Measurements from ENCODE around the gene DLGAP3. TPM values are rescaled to one million over a fixed set of nuclear protein-coding genes. Genes with fewer than 3 reads are reported as not detected.

Gene DLGAP3
- total RNA-seq, 1 experiment from 2014 or later: 1.0 TPM

DNA sequence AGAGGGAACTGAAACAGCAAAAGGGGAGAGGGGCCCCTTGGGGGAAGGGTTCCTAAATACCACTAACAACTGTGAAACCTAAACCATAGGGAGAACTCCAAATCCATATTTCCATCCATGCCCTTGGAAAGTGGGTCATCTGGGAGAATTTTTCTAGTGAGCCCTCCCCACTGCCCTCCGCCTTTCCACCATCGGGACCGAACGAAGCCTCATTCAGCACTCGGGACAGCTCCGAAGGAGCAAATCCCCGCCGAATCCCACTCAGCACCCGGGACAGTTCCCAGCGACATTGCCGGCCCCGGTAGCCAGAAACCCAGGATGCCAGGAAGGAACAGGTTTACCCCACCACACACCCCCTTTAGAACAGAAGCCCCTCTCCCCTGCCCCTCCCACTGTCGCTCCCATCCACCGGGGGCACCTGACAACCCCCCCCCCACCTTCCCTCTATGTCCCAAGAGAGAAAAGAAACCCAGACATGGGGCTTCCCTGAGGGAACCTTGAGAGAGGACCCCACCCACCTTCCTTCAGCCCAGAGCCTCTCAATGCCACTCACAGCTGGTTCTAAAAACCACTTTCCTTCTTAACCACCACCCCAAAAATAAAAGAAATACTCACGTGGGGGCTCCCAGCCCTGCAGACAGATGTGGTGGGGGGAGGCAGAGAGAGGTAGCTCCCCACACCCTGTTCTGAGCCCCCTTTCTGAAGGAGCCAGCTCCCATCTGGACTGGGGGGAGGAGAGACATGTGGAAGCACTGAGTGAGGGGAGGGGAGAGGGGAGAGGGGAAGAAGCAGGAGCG is 4.5 kb downstream of the DLGAP3 start:
- peak; percentile 81 for DNase-seq
- Mint-ChIP-seq H3K4me1 (ENCODE audit: low read depth, unreplicated experiment) (peaks cover 9% of the 10 kb centered on the region), H3K27me3 (ENCODE audit: unreplicated experiment) (peaks cover 95% of the 10 kb centered on the region), H3K4me3 (ENCODE audit: low read depth, unreplicated experiment) (no peak overlapping the region), H3K9me3 (ENCODE audit: low read depth, unreplicated experiment) (no peaks in the 10 kb centered on the region), H3K36me3 (ENCODE audit: insufficient read depth, unreplicated experiment) (no peaks in the 10 kb centered on the region), H3K27ac (ENCODE audit: unreplicated experiment) (no peak overlapping the region)
- TF ChIP-seq, protein P1, sequence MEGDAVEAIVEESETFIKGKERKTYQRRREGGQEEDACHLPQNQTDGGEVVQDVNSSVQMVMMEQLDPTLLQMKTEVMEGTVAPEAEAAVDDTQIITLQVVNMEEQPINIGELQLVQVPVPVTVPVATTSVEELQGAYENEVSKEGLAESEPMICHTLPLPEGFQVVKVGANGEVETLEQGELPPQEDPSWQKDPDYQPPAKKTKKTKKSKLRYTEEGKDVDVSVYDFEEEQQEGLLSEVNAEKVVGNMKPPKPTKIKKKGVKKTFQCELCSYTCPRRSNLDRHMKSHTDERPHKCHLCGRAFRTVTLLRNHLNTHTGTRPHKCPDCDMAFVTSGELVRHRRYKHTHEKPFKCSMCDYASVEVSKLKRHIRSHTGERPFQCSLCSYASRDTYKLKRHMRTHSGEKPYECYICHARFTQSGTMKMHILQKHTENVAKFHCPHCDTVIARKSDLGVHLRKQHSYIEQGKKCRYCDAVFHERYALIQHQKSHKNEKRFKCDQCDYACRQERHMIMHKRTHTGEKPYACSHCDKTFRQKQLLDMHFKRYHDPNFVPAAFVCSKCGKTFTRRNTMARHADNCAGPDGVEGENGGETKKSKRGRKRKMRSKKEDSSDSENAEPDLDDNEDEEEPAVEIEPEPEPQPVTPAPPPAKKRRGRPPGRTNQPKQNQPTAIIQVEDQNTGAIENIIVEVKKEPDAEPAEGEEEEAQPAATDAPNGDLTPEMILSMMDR (IDR thresholded peaks at IDR 0.05; ENCODE audit: unreplicated experiment): no peak
- BruUV-seq (replicated peaks): no TSS peak
- CTCF ChIA-PET: interaction anchor here (0.7 to 0.9 kb wide), 3 partner anchors 13 to 844 kb away, joined by 3 to 8 read pairs (median 4); no protein-coding TSS in a partner anchor
- intact Hi-C loops (cut with micrococcal nuclease; ENCODE audit: unreplicated experiment): no loop called here

DNA sequence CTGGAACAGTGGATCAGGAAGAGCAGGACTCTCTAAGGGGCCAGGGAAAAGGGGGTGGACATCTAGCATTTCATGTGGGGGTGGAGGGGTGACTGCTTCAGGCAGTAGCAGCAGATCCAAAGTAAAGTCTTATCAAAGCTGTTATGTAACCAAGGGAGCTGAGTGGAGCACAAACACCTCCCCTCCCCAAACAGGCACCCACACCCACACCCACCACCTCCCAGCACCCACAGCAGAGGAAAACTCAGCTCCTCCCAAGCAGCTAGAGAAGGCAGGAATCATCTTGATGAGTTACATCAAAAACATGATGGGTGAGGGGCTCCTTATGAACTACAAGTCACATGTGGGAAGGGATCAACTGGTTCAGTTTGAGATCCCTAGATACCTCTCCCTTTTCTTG is 6.0 kb downstream of the DLGAP3 start:
- intact Hi-C loops (cut with micrococcal nuclease; ENCODE audit: unreplicated experiment): no loop called here
- peaks cover 1% of the 10 kb centered on the region for H3K4me1 Mint-ChIP-seq (ENCODE audit: low read depth, unreplicated experiment)
- CTCF ChIA-PET: no interaction called here
- H3K27me3 Mint-ChIP-seq (ENCODE audit: unreplicated experiment): peaks cover 97% of the 10 kb centered on the region
- no peaks in the 10 kb centered on the region for H3K9me3 Mint-ChIP-seq (ENCODE audit: low read depth, unreplicated experiment)
- H3K27ac Mint-ChIP-seq (ENCODE audit: unreplicated experiment): no peak overlapping the region
- no peak overlapping the region for H3K4me3 Mint-ChIP-seq (ENCODE audit: low read depth, unreplicated experiment)
- DNase-seq: no peak
- H3K36me3 Mint-ChIP-seq (ENCODE audit: insufficient read depth, unreplicated experiment): no peaks in the 10 kb centered on the region
- BruUV-seq (replicated peaks): no TSS peak
- TF ChIP-seq, protein P1 (IDR thresholded peaks at IDR 0.05; ENCODE audit: unreplicated experiment): no peak

DNA sequence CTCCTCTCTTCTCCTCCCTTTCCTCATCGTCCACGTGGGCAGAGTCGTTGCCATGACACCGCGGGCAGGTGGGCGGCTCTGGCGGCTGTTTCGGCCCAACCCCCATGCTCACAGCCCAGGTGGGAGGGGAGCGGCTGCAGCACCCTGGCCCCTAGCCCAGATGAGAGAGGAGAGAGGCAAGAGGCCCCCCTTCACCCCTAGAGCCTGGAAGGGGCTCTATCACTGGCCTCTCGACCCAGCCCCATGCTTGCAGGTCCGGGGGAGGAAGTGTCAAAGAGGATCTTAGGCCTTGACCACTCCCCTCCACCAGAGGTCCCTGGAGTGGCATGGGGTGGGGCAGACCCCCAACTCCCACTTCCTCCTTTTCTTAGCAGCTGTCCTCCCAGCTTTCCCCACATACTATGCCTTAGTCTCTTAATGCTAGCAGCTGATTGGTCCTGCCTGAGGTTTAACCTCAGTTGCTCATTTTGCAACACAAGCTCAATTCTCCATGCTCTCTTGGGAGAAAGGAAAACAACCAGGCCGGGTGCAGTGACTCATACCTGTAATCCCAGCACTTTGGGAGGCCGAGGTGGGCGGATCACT is 10.4 kb downstream of the DLGAP3 start:
- no peak overlapping the region for H3K27ac Mint-ChIP-seq (ENCODE audit: unreplicated experiment)
- no peak for DNase-seq
- TF ChIP-seq, protein P1 (IDR thresholded peaks at IDR 0.05; ENCODE audit: unreplicated experiment): no peak
- H3K9me3 Mint-ChIP-seq (ENCODE audit: low read depth, unreplicated experiment): no peaks in the 10 kb centered on the region
- CTCF ChIA-PET: no interaction called here
- H3K4me1 Mint-ChIP-seq (ENCODE audit: low read depth, unreplicated experiment): no peaks in the 10 kb centered on the region
- H3K36me3 Mint-ChIP-seq (ENCODE audit: insufficient read depth, unreplicated experiment): no peaks in the 10 kb centered on the region
- peaks cover 80% of the 10 kb centered on the region for H3K27me3 Mint-ChIP-seq (ENCODE audit: unreplicated experiment)
- BruUV-seq (replicated peaks): no TSS peak
- no peak overlapping the region for H3K4me3 Mint-ChIP-seq (ENCODE audit: low read depth, unreplicated experiment)
- intact Hi-C loops (cut with micrococcal nuclease; ENCODE audit: unreplicated experiment): no loop called here

DNA sequence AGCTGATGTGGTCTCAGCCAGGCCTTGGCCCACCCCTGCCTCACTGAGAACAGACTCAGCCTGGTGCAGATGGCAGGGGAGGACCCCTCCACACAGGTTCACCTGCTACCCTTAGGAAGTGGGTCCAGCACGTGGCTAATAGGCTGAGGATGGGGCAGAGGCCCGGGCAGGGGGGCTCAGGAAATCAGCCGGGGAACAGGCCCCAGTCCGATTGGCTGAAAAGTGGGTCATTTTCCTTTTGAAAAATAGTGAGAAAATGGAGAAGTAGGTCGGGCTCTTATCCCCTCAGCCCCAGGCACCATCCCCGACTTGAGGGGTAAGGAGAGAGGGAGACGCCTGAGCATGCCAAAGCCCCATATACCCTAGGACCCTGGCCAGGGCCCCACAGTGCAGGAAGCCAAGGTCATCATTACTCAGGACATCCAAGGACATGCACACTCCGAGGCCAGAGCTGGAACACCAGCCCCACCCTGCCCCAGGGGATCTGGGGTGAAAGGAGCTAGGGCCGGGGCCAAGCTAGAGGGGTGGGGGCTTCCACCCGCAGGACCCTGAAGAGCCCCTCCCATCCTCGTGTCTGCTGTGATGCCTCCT is 11.0 kb downstream of the DLGAP3 start:
- no peaks in the 10 kb centered on the region for H3K4me1 Mint-ChIP-seq (ENCODE audit: low read depth, unreplicated experiment)
- no peak overlapping the region for H3K27ac Mint-ChIP-seq (ENCODE audit: unreplicated experiment)
- intact Hi-C loops (cut with micrococcal nuclease; ENCODE audit: unreplicated experiment): no loop called here
- CTCF ChIA-PET: no interaction called here
- TF ChIP-seq, protein P1 (IDR thresholded peaks at IDR 0.05; ENCODE audit: unreplicated experiment): no peak
- no peaks in the 10 kb centered on the region for H3K9me3 Mint-ChIP-seq (ENCODE audit: low read depth, unreplicated experiment)
- H3K36me3 Mint-ChIP-seq (ENCODE audit: insufficient read depth, unreplicated experiment): no peaks in the 10 kb centered on the region
- H3K27me3 Mint-ChIP-seq (ENCODE audit: unreplicated experiment): peaks cover 80% of the 10 kb centered on the region
- no TSS peak for BruUV-seq (replicated peaks)
- no peak overlapping the region for H3K4me3 Mint-ChIP-seq (ENCODE audit: low read depth, unreplicated experiment)
- no peak for DNase-seq

All from Calu3 (cell line).